CD4-positive, alpha-beta T cell treated with Interleukin-12 subunit alpha and Interleukin-12 subunit beta, for 1 hour (primary cell): ENCODE measurements around the gene SOHLH2.

Experiments used
- DNase-seq: peaks from one replicate; pipeline ENCODE4 v3.0.0-alpha.2; 2020

Gene SOHLH2, protein sequence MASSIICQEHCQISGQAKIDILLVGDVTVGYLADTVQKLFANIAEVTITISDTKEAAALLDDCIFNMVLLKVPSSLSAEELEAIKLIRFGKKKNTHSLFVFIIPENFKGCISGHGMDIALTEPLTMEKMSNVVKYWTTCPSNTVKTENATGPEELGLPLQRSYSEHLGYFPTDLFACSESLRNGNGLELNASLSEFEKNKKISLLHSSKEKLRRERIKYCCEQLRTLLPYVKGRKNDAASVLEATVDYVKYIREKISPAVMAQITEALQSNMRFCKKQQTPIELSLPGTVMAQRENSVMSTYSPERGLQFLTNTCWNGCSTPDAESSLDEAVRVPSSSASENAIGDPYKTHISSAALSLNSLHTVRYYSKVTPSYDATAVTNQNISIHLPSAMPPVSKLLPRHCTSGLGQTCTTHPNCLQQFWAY

DNA sequence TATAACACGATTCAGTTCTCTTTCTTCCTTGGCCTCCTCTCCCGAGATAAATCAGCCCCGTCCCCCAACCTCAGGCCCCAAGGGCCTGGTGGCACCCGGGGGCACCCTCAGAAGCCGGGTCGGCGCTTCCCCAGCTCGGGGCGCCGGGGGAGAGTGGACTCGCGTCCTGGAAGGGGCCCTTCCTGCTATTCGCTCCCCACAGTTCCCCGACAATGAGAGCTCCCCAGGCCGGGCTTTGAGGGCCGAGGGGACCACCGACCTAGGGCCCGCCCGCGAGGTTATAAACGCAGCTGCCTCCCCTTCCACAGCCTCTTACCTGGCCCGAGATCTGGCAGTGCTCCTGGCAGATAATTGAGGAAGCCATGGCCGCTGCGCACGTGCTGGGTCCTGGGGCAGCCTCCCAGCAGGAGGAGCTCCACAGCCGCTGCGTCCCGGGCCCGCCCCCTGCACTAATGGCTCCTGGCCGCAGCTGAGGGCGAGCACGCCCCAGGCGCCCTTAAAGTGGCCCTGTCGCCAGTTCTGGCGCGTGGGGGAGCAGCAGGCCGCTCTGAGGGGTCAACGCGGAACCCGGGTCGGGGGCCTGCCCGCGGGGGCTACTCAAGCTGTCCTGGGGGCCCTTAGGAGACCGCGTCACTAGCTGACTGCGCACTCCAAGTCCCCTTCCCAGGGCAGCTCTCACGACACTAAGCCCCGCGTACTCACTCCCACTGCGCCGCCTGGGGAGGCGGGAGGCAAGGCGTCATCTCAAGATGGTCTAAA lies at the start of gene SOHLH2:
Gene SOHLH2, minus strand, starts transcription at position 394 of the 759 bp plus-strand sequence. Its CDS starts 30 bp downstream, at position 364.
- no peak for DNase-seq

DNA sequence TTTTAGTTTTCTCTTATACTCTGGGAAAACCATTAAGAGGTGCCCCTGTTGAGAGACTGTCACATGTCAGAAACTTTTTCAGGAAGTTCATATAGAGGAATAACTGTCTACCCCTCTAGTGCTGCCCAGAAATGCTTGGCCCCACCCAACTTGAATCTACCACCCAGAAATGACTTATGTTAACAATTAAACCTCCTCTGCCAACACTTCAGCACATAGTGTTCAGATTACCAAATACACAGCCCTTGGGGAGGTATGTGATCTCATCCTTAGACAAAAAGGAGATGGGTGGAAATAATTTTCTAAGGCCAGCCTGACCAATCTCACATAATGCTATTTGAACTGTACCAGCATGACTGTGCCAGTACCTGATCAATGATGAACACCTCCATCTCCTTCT lies 47.6 kb upstream of the SOHLH2 start:
- no peak for DNase-seq

DNA sequence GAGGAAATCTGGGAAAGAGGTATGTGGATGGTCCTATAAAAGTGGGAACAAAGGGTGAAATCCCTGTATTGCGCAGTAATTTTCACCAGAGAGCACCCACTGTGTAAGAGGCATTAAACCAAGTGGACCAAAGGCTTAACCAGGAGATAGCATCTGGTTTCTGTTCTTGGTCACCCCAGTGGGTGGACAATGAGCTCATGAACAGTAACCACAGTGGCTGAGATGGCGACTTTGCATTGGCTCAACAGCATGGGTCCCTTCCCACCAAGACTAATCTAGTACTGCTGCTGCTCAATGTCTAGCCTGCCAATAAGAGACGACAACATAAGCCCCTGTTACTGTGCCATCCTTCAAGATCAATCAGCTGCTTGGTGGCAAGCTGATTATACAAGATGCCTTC lies 46.7 kb upstream of the SOHLH2 start:
- no peak for DNase-seq

DNA sequence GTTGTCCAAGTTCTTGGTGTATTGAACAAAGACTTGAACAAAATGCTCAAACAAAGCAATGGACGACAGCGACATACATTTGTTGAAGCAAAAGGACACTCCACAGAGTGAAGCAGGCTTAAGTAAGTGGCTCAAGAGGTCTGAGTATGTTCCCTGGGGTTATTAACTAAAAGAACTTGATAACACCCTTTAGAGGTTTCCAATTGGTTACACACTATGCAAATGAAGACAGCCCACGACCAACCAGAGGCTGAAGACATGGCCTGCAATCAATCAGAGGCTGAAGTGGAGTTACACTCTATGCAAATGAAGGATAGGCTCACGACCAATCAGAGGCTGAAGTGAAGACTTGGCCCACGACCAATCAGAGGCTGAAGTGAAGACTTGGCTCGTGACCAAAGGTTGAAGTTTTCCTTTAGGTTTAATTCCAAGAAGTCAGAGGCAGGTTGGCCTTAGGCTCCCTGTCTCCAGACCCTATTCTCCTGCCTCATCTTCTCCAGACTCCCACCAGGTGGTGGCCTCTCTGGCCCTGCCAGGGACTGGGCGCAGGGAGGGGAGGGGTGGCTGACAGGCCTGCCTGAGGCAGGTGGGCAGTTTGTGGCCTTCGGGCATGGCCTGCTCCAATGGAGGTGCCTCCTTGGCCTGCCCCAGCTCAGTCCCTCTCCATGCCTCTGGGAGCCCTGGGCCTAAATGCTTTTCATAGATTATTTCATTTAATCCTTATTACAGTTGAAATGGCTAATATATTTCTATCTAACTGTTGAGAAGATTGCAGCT lies 45.2 kb upstream of the SOHLH2 start:
- DNase-seq: no peak

DNA sequence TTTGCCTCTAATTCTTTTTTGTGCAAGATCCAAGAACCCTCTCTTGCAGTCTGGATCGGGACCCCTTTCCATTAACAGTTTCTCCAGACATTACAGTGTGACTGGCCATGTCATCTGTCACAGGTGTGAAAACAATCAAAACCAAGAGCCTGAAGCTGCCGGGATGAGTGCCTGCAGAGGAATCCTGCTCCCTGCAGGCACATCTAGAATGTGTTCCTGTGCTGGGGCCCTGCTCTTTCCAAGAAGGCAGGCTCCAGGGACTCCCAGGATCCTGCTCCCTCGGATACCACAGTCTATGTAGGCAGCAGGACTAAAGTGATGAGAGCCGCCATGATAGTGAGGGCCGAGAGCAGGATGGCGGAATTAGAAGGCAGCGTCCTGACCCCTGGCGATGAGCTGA lies 44.5 kb upstream of the SOHLH2 start:
- DNase-seq: no peak

DNA sequence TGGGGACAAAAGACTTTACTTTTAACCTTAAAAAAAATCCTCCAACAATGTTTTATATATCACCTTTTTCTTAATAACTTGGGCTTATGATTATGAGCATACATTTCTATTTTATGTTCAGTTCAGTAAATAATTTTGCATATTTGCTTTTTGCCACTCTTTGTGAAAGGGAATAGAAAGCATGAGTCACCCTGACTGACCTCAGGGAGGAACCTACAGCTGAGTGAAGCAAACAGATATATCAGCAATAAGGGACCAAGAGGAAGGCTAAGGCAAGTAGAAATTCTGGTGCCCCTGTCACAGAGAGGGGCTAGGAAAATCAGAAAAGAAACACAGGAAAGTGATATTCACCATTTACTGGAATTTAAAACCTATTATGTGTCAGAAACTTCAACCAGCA lies 37.2 kb upstream of the SOHLH2 start:
- no peak for DNase-seq

DNA sequence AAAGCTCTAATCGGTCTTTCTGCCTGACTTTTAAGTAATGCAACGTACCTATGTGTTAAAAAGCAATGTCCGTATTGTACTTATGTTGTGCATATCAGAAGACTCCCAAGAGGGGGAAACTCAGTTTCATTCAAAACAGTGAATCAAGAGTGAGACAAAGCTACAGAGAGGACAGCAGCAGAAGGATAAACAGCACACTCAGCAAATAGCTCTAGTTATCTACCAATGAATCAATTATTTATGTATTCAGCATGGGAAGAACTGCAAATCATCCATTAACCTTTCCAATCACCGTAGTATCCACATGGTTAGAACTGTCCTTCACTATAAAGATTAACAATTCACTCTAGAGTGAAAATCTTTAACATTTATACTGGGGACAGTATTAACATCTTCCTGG lies 36.7 kb upstream of the SOHLH2 start:
- DNase-seq: no peak

DNA sequence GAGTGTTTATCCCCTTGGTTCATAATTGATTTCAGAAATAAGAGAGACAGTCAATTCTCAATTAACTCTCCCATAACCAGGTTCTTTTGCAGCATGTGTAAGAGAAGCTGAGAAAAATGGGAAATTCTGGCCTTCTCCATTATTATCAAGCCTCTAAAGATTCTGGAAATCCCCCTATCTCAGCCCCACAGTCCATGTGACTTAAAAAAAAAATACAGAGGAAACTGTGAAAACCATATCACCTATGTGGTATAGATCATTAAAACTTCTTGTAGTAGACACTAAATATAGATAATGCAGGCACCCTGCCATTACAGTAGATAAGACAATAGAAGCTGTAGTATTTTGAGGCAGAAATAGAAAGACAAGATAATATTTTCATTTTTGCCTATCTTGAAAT lies 34.3 kb upstream of the SOHLH2 start:
- DNase-seq: no peak

DNA sequence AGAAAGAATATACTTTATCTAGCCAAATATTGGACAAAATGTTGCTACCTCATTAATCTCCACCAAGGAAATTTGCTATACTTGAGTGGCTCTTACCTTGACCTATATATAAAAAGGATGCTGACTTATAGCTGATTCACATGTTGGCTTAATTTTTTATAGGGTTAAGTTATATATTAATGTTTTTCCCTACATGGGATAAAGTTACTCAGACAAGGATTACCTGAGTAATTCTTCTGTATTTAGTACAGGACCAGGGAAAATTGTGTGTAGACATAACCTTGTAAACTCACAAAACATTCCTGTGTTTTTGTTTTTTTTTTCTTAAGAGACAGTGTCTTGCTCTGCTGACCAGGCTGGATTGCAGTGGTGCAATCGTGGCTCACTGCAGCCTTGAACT lies 30.6 kb upstream of the SOHLH2 start:
- no peak for DNase-seq

DNA sequence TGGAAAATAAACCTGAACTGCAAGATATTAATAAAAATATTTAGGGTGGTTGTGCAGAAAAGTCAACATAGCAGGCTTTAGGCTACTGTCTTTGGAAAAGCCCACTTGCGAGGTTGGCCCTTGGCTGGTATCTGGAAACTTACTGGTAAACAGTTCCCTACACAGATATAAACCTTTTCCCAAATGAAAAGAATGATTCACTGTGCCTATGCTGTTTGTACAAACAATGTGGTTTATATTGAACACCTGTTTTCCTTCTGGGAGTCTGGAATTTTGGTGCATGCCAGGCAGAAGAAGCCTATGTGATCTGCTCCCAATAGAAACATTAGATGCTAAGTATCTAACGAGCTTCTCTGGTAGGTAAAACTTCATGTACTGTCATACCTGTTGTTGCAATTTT lies 29.7 kb upstream of the SOHLH2 start:
- no peak for DNase-seq

DNA sequence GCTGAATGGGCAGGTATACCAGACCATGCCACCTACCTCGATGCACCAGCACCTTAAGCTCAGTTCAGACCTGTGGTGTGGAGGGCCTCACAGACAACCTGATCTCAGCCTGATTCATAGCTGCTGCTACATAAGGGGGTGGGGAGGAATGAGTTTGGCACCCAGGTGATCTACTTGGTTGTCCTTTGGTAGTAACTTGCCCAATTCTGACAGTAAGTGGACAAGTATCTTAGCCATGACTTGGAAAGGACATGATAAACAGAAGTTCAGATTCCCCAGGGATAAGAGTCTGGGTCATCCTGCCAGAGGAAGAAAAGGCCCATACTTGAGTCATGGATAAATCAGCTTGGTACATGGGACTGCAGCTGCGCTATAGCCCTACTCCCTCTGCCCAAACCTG lies 28.4 kb upstream of the SOHLH2 start:
- no peak for DNase-seq

DNA sequence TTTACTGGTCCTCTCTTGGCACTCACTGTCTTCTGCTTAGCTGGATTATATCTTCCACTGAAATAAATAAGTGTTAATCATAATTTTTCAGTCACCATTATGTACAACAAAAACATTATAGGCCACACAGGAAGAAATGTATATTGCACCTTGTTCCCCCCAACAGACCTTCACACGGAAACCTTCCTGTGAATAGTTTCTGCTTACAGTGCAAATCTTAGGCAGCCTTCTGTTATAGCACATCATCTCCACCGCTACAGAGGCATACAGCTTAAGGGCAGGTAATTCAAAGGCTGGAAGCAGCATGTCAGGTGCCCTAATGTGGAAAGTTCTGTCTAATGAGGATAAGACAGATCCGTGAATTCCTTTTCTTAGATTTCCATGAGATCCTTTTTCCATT lies 16.9 kb upstream of the SOHLH2 start:
- no peak for DNase-seq

DNA sequence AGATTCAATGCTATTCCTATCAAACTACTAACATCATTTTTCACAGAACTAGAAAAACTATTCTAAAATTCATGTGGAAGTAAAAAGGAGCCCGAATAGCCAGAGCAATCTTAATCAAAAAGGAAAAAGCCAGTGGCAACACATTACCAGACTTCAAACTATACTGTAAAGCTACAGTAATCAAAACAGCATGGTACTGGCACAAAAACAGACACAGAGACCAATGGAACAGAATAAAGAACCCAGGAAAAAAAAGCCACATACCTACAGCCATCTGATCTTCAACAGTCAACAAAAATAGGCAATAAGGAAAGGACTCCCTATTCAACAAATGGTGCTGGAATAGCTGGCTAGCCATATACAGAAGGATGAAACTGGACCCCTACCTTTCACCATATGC lies 10.4 kb upstream of the SOHLH2 start:
- no peak for DNase-seq

DNA sequence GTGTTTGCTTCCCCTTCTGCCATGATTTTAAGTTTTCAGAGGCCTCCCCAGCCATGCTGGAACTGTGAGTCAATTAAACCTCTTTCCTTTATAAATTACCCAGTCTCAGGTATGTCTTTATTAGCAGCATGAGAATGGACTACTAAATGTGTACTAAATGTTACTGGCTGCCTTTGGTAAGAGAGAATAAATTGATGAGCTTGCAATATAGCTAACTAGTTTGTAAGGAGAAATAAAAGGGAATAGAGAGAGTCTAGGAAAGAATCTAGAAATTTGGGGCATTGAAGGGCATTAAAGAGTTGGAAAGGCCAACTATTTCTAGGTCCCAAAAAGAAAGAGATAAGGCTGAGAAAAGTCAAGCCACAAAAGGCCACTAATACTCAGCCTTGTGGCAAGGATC lies 5.5 kb upstream of the SOHLH2 start:
- no peak for DNase-seq

DNA sequence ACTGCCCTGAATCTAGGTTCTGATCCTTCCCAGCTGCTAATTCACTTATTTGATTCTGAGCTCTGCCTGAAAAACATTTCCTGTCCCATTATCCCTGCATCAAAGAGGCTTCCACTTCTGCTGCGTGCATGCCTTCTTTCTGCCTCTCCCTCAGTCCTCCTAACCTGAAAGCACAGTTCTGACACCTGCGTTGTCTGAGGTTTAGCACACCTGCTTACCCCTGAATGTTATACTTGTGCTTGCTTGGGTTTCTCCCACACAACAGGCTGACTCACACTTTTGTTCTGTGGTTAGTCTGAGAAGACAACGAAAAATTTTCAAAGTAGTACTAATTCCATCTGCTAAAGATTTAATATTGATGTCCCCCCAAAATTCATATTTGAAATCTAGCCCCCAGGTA lies 3.1 kb upstream of the SOHLH2 start:
- no peak for DNase-seq

DNA sequence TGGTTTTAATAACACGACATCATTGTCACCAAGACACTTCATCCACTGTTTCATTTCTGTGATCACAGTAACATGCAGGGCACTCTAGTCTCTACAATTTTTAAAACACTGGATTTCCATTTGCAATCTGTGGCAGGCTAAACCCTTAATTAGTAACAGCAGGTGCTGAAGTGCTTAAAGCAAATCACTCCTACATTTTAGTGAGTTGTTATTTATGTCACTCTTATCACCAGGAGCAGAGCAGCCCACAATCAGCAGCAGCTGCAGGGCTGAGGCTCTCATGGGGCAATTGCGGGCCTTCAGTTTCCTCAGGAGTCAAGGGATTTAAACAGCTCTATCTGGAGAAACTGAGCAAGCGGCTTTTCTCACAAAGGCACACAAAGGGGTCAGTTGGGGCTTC lies 1.6 kb downstream of the SOHLH2 start:
- no peak for DNase-seq

DNA sequence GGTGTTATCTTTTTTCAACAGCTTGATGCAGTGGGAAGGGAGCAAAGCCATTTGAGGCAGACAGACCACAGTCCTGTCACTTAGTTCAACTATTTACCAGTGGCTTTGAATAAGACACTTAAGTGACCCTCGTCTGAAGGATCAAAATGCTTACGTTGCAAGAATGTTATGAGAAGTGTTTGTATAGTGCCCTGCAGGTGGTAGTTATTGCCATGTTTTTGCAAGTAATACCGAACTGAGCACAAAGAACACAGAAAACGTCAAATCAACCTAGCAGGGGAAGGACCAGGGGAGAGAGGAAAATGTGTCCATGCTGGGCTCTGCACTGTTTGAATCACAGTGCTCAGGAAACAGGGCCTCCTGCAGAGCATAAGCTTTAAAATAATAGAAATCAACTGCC lies 2.8 kb downstream of the SOHLH2 start:
- no peak for DNase-seq

DNA sequence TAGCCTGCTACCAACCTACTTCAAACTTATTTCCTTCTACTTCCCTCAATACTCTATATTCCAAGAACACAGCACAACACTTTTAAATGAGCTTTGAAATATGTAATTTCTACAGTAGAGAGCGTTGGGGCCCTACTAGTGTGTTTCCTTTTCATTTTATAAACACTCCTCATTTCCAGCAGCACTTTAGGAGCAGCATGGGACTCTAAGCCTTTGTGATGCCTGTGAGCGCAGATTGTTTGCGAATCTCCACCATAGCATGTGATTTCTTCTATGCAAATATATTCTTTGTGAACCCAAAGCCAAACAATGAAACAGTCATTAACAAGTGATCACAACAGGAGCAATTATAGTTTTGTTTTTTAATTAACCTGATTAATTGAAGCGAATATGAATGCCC lies 3.6 kb downstream of the SOHLH2 start:
- DNase-seq: no peak

DNA sequence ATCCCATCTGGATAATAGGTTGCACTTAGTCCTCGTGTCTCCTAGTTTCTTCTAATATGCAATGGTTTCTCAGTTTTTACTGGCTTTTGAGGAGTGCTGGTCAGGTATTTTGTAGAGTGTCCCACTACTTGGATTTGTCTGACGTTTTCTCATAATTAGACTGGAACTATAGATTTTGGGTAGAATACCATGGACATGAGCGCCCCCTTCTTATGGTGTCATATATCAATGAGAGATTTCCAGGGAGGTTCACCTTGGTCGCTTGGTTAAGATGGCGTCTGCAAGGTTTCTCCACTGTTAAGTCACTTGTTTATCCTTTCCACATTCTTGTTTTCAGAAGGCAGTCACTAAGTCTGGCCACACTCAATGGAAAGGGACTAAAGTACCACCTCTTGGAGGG lies 6.7 kb downstream of the SOHLH2 start:
- no peak for DNase-seq

DNA sequence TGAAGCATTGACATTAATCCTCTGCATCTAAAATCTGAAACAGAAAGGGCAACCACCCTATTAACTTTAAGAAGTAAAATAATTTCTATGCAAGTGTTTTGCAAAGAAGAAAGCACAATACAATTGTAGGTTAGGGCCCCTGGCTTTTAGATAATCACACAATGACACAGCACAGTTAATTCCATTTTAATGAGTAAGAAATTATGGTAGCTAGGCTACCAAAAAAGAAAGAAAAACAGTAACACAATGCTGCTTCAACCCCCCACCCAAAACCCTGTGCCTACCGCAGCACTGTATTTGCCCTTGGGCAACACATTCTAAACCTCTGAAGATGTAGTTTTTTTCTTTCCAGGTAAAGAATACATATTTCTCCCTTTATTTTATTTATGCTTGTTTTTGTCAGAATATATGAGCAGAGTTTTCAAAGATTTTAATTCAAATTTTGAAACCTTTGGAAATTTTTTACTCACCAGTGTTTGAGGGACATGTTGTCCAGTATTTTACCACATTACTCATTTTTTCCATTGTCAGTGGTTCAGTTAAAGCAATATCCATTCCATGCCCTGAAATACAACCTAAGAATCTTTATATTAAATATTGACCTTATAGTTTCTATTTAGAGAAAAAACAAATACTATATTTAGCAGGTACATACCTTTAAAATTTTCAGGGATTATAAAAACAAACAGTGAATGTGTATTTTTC lies 21.1 kb downstream of the SOHLH2 start:
- no peak for DNase-seq

DNA sequence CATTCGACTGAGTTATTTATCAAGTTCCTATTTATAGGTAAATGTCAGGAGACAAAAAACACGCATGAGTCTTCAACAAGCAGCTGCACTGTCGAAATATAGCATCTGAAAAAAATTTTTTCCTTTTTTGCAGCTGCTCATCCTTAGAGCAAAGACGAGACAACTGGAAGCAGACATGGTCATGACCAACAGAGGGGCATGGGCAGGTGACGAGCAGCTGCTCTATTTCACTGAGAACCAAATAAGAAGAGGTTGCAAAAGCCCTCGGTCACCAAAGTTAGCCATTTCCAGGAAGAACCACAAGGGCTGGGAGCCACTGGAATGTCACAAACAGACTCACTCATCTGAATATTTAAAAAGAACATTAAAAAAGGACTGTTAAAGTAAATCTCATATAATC lies 22.2 kb downstream of the SOHLH2 start:
- no peak for DNase-seq

DNA sequence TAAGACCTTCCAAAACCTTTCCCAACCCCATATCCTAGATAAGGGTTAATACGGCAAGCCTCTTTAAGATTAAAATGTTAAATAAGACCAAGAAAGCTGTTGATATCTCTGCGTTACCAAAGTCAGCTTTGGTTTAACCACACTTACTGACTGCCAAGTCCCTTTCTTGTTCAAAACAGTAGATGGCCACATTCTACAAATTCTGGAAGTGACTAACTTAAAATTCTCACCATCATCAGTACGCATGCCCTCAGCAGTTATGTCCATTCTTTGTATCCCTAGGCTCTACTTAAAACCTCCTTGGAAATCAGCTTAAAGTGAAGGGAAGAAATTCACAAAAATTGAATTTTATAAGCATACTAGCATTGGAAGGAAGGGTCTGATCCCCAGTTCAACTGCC lies 23.6 kb downstream of the SOHLH2 start:
- DNase-seq: no peak

DNA sequence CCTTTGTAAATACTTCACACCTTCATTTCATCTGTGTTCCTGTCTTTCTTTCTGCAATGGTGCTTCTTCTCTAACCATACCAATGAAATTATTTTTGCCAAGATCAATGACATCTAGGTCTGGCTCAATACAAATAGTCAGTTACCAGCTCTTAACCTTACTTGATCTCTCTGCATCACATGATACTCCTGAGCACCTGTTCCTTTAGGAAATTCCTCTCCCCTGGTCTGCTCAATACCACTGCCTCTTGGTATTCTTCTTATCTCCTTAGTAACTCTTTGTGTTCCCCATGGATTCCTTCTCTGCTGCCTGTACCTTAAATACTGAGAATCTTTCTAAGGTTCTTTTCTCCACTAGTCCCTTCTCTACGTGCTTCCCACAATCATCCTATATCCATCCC lies 25.9 kb downstream of the SOHLH2 start:
- no peak for DNase-seq
